ENCODE results near the gene SNED1.

SNED1 gene

GRCh38 chr2:241107031-241107783 lies 108.8 kb downstream of the SNED1 start:
- Histone ChIP-seq H3K56ac (ENCODE audit: low read length) (no peak overlapping the region), H3K4ac (ENCODE audit: low read depth, low read length) (no peak overlapping the region), H3K79me1 (ENCODE audit: low read length) (no peaks in the 10 kb centered on the region), H2AK5ac (ENCODE audit: low read length) (no peak overlapping the region), H3K79me2 (ENCODE audit: control insufficient read depth, insufficient read depth, low read length) (no peaks in the 10 kb centered on the region), H2BK15ac (replicated peaks; ENCODE audit: low read depth) (no peak overlapping the region), H3K4me3 (ENCODE audit: low read length) (no peak overlapping the region), H3K18ac (ENCODE audit: low read length) (no peak overlapping the region), H3K4me1 (ENCODE audit: control insufficient read depth, low read depth, low read length) (no peaks in the 10 kb centered on the region), H3K27me3 (ENCODE audit: insufficient read depth, low read length, poor library complexity) (no peaks in the 10 kb centered on the region), H3K36me3 (ENCODE audit: control insufficient read depth, insufficient read depth, low read length) (no peaks in the 10 kb centered on the region), H3K27ac (ENCODE audit: low read depth, low read length) (no peak overlapping the region), H2BK5ac (ENCODE audit: low read length) (no peak overlapping the region), H4K5ac (ENCODE audit: low read length) (no peak overlapping the region), H3K4me2 (ENCODE audit: low read length) (no peak overlapping the region), H4K8ac (ENCODE audit: low read depth, low read length) (no peak overlapping the region), H3K23ac (ENCODE audit: low read length) (no peak overlapping the region), H3K9ac (ENCODE audit: low read length) (no peak overlapping the region), H2BK120ac (ENCODE audit: low read depth, low read length) (no peak overlapping the region)
- DNase-seq = no peak
- no CpG with 5 or more reads among the region's 9 CpGs for WGBS (ENCODE audit: extremely low coverage, insufficient coverage, low lambda C conversion rate)

- no peak overlapping the region for H3K4me2 ChIP-seq (ENCODE audit: low read length)
- 100% methylated on average over 6 of the region's 35 CpGs for WGBS (ENCODE audit: extremely low coverage, insufficient coverage, low lambda C conversion rate)
- no peaks in the 10 kb centered on the region for H3K36me3 ChIP-seq (ENCODE audit: control insufficient read depth, insufficient read depth, low read length)
- no peak overlapping the region for H3K56ac ChIP-seq (ENCODE audit: low read length)
- no peak overlapping the region for H2AK5ac ChIP-seq (ENCODE audit: low read length)
- H3K79me1 ChIP-seq (ENCODE audit: low read length) = no peaks in the 10 kb centered on the region
- no peak overlapping the region for H2BK120ac ChIP-seq (ENCODE audit: low read depth, low read length)
- H3K27me3 ChIP-seq (ENCODE audit: insufficient read depth, low read length, poor library complexity) = no peaks in the 10 kb centered on the region
- H2BK15ac ChIP-seq (replicated peaks; ENCODE audit: low read depth) = no peak overlapping the region
- no peak overlapping the region for H3K4ac ChIP-seq (ENCODE audit: low read depth, low read length)
- no peaks in the 10 kb centered on the region for H3K4me1 ChIP-seq (ENCODE audit: control insufficient read depth, low read depth, low read length)
- H4K8ac ChIP-seq (ENCODE audit: low read depth, low read length) = no peak overlapping the region
- DNase-seq = no peak
- H3K79me2 ChIP-seq (ENCODE audit: control insufficient read depth, insufficient read depth, low read length) = no peaks in the 10 kb centered on the region
- H3K27ac ChIP-seq (ENCODE audit: low read depth, low read length) = no peak overlapping the region
- H3K9ac ChIP-seq (ENCODE audit: low read length) = no peak overlapping the region
- H3K4me3 ChIP-seq (ENCODE audit: low read length) = no peak overlapping the region
- no peak overlapping the region for H4K5ac ChIP-seq (ENCODE audit: low read length)
- no peak overlapping the region for H3K18ac ChIP-seq (ENCODE audit: low read length)
- no peak overlapping the region for H2BK5ac ChIP-seq (ENCODE audit: low read length)
- H3K23ac ChIP-seq (ENCODE audit: low read length) = no peak overlapping the region
These were observed 110.1 kb downstream of the SNED1 start for GRCh38 chr2:241108271-241109209.

- Histone ChIP-seq H3K18ac (ENCODE audit: low read length) (no peak overlapping the region), H3K4me3 (ENCODE audit: low read length) (no peak overlapping the region), H3K4me2 (ENCODE audit: low read length) (no peak overlapping the region), H2AK5ac (ENCODE audit: low read length) (no peak overlapping the region), H3K36me3 (ENCODE audit: control insufficient read depth, insufficient read depth, low read length) (no peaks in the 10 kb centered on the region), H2BK15ac (replicated peaks; ENCODE audit: low read depth) (no peak overlapping the region), H3K9ac (ENCODE audit: low read length) (no peak overlapping the region), H3K27ac (ENCODE audit: low read depth, low read length) (no peak overlapping the region), H3K4ac (ENCODE audit: low read depth, low read length) (no peak overlapping the region), H3K27me3 (ENCODE audit: insufficient read depth, low read length, poor library complexity) (no peaks in the 10 kb centered on the region), H3K56ac (ENCODE audit: low read length) (no peak overlapping the region), H2BK5ac (ENCODE audit: low read length) (no peak overlapping the region), H4K8ac (ENCODE audit: low read depth, low read length) (no peak overlapping the region), H3K79me2 (ENCODE audit: control insufficient read depth, insufficient read depth, low read length) (no peaks in the 10 kb centered on the region), H2BK120ac (ENCODE audit: low read depth, low read length) (no peak overlapping the region), H3K4me1 (ENCODE audit: control insufficient read depth, low read depth, low read length) (no peaks in the 10 kb centered on the region), H4K5ac (ENCODE audit: low read length) (no peak overlapping the region), H3K23ac (ENCODE audit: low read length) (no peak overlapping the region), H3K79me1 (ENCODE audit: low read length) (no peaks in the 10 kb centered on the region)
- no CpG with 5 or more reads among the region's 14 CpGs for WGBS (ENCODE audit: extremely low coverage, insufficient coverage, low lambda C conversion rate)
- no peak for DNase-seq
These were observed 111.0 kb downstream of the SNED1 start for GRCh38 chr2:241109210-241110088.

GRCh38 chr2:241110089-241110606 lies 111.7 kb downstream of the SNED1 start:
- Histone ChIP-seq H4K5ac (ENCODE audit: low read length) (no peak overlapping the region), H3K79me1 (ENCODE audit: low read length) (no peaks in the 10 kb centered on the region), H2BK5ac (ENCODE audit: low read length) (no peak overlapping the region), H4K8ac (ENCODE audit: low read depth, low read length) (no peak overlapping the region), H3K27ac (ENCODE audit: low read depth, low read length) (no peak overlapping the region), H3K23ac (ENCODE audit: low read length) (no peak overlapping the region), H3K4me3 (ENCODE audit: low read length) (no peak overlapping the region), H3K56ac (ENCODE audit: low read length) (no peak overlapping the region), H3K4me1 (ENCODE audit: control insufficient read depth, low read depth, low read length) (no peaks in the 10 kb centered on the region), H2BK120ac (ENCODE audit: low read depth, low read length) (no peak overlapping the region), H3K4ac (ENCODE audit: low read depth, low read length) (no peak overlapping the region), H2AK5ac (ENCODE audit: low read length) (no peak overlapping the region), H3K79me2 (ENCODE audit: control insufficient read depth, insufficient read depth, low read length) (no peaks in the 10 kb centered on the region), H3K18ac (ENCODE audit: low read length) (no peak overlapping the region), H3K36me3 (ENCODE audit: control insufficient read depth, insufficient read depth, low read length) (no peaks in the 10 kb centered on the region), H2BK15ac (replicated peaks; ENCODE audit: low read depth) (no peak overlapping the region), H3K27me3 (ENCODE audit: insufficient read depth, low read length, poor library complexity) (no peaks in the 10 kb centered on the region), H3K9ac (ENCODE audit: low read length) (no peak overlapping the region), H3K4me2 (ENCODE audit: low read length) (no peak overlapping the region)
- no peak for DNase-seq
- WGBS (ENCODE audit: extremely low coverage, insufficient coverage, low lambda C conversion rate) = no CpG with 5 or more reads among the region's 9 CpGs

GRCh38 chr2:241110607-241111439 lies 112.4 kb downstream of the SNED1 start:
- no peak for DNase-seq
- no peak overlapping the region for H4K5ac ChIP-seq (ENCODE audit: low read length)
- no peaks in the 10 kb centered on the region for H3K4me1 ChIP-seq (ENCODE audit: control insufficient read depth, low read depth, low read length)
- H3K4ac ChIP-seq (ENCODE audit: low read depth, low read length) = no peak overlapping the region
- no peak overlapping the region for H2BK15ac ChIP-seq (replicated peaks; ENCODE audit: low read depth)
- H3K56ac ChIP-seq (ENCODE audit: low read length) = no peak overlapping the region
- WGBS (ENCODE audit: extremely low coverage, insufficient coverage, low lambda C conversion rate) = no CpG with 5 or more reads among the region's 19 CpGs
- no peak overlapping the region for H2AK5ac ChIP-seq (ENCODE audit: low read length)
- no peak overlapping the region for H2BK5ac ChIP-seq (ENCODE audit: low read length)
- no peak overlapping the region for H3K27ac ChIP-seq (ENCODE audit: low read depth, low read length)
- H3K27me3 ChIP-seq (ENCODE audit: insufficient read depth, low read length, poor library complexity) = no peaks in the 10 kb centered on the region
- no peaks in the 10 kb centered on the region for H3K79me1 ChIP-seq (ENCODE audit: low read length)
- no peak overlapping the region for H3K23ac ChIP-seq (ENCODE audit: low read length)
- no peak overlapping the region for H3K4me2 ChIP-seq (ENCODE audit: low read length)
- no peak overlapping the region for H4K8ac ChIP-seq (ENCODE audit: low read depth, low read length)
- H3K18ac ChIP-seq (ENCODE audit: low read length) = no peak overlapping the region
- no peaks in the 10 kb centered on the region for H3K36me3 ChIP-seq (ENCODE audit: control insufficient read depth, insufficient read depth, low read length)
- H2BK120ac ChIP-seq (ENCODE audit: low read depth, low read length) = no peak overlapping the region
- H3K9ac ChIP-seq (ENCODE audit: low read length) = no peak overlapping the region
- H3K79me2 ChIP-seq (ENCODE audit: control insufficient read depth, insufficient read depth, low read length) = no peaks in the 10 kb centered on the region
- no peak overlapping the region for H3K4me3 ChIP-seq (ENCODE audit: low read length)
